SU-DHL-6 (cell line): Measurements from ENCODE around the gene CCNYL1.
"Not testable (repeated sequence)": the region's sequence is repeated elsewhere in the genome, so short reads cannot be mapped to it uniquely, and the experiment has no call there.

Experiments
- H2AFZ ChIP-seq: fragments of 200-600 bp; sonication (generic); 2 replicates; pipeline ENCODE4 v1.6.1; 2014; ENCODE audit warnings: low read depth, mild to moderate bottlenecking, moderate library complexity, mixed read lengths, antibody characterized with exemption, low read length; ENCODE audit not compliant: severe bottlenecking
- H3F3A ChIP-seq: fragments of 200-600 bp; shearing (Covaris generic); 2 replicates; pipeline ENCODE4 v1.6.0; 2016; ENCODE audit warnings: antibody characterized with exemption, mild to moderate bottlenecking; ENCODE audit not compliant: insufficient read depth
- H3K27ac ChIP-seq: fragments of 200-600 bp; sonication (generic); 2 replicates; pipeline ENCODE4 v1.5.1; 2016; ENCODE audit warnings: low read depth, mild to moderate bottlenecking, low read length, moderate library complexity, mixed read lengths
- H3K27me3 ChIP-seq: fragments of 200-600 bp; sonication (generic), shearing (Covaris generic); 2 replicates; pipeline ENCODE4 v1.6.0; 2014; ENCODE audit warnings: mild to moderate bottlenecking, low read length
- H3K36me3 ChIP-seq: fragments of 200-600 bp; sonication (generic); 2 replicates; pipeline ENCODE4 v1.6.1; 2014; ENCODE audit warnings: mild to moderate bottlenecking, low read length, mixed read lengths
- H3K4me2 ChIP-seq: fragments of 300-600, 200-600 bp; shearing (Covaris generic), sonication (generic); 2 replicates; pipeline ENCODE4 v1.6.0; 2014; ENCODE audit warnings: low read length, low read depth, mild to moderate bottlenecking; ENCODE audit not compliant: poor library complexity, severe bottlenecking
- H3K4me3 ChIP-seq: fragments of 200-600 bp; sonication (generic); 2 replicates; pipeline ENCODE4 v1.5.1; 2014; ENCODE audit warnings: antibody characterized with exemption, low read length, mild to moderate bottlenecking, mixed read lengths; ENCODE audit not compliant: insufficient read depth, poor library complexity, severe bottlenecking
- H3K79me2 ChIP-seq: fragments of 200-600 bp; sonication (generic); 2 replicates; pipeline ENCODE4 v1.6.1; 2014; ENCODE audit warnings: mild to moderate bottlenecking, low read length, moderate library complexity; ENCODE audit not compliant: insufficient read depth
- H3K9ac ChIP-seq: fragments of 200-600 bp; sonication (generic); 2 replicates; pipeline ENCODE4 v1.7.0; 2014; ENCODE audit warnings: mild to moderate bottlenecking, low read length
- H3K9me2 ChIP-seq: fragments of 200-600 bp; sonication (generic); replicated peaks from 2 replicates; pipeline ENCODE4 v1.6.1; 2014; ENCODE audit warnings: low read length; ENCODE audit not compliant: insufficient read depth
- H3K9me3 ChIP-seq: fragments of 200-600 bp; sonication (generic); 2 replicates; pipeline ENCODE4 v1.6.1; 2014; ENCODE audit warnings: low read length, mixed read lengths; ENCODE audit not compliant: insufficient read depth
- H4K20me1 ChIP-seq: fragments of 200-600 bp; sonication (generic); 2 replicates; pipeline ENCODE4 v1.6.1; 2014; ENCODE audit warnings: low read depth, mild to moderate bottlenecking, antibody characterized with exemption, low read length, moderate library complexity, mixed read lengths
- CTCF ChIP-seq: fragments of 200-600 bp; sonication (generic); IDR thresholded peaks from one replicate; pipeline ENCODE4 v1.5.1; 2017; ENCODE audit warnings: antibody characterized with exemption, mild to moderate bottlenecking, low read length, moderate library complexity; ENCODE audit not compliant: insufficient read depth, poor library complexity, severe bottlenecking
- EZH2phosphoT487 ChIP-seq: fragments of 200-600 bp; sonication (generic), shearing (Covaris generic); conservative IDR thresholded peaks from 2 replicates; pipeline ENCODE4 v1.6.1; 2018; ENCODE audit warnings: mild to moderate bottlenecking, antibody characterized with exemption, low read length, moderate library complexity, mixed read lengths

CCNYL1 gene

GRCh38 chr2:207733597-207734240 lies 22.3 kb downstream of the CCNYL1 start:
- no peak overlapping the region for H3K27ac ChIP-seq
- no peaks in the 10 kb centered on the region for H3K27me3 ChIP-seq
- H2AFZ ChIP-seq, result no peak overlapping the region
- no peaks in the 10 kb centered on the region for H3K79me2 ChIP-seq
- no peak overlapping the region for H3K4me2 ChIP-seq
- no peak overlapping the region for H3K9ac ChIP-seq
- H3K9me2 ChIP-seq, result no peaks in the 10 kb centered on the region
- H4K20me1 ChIP-seq, result no peaks in the 10 kb centered on the region
- TF ChIP-seq EZH2phosphoT487, result no peak
- no peak for TF ChIP-seq CTCF
- no peaks in the 10 kb centered on the region for H3K9me3 ChIP-seq
- H3K36me3 ChIP-seq, result no peaks in the 10 kb centered on the region
- no peaks in the 10 kb centered on the region for H3F3A ChIP-seq
- H3K4me3 ChIP-seq, result no peak overlapping the region

GRCh38 chr2:207734264-207734635 lies 22.8 kb downstream of the CCNYL1 start:
- no peak overlapping the region for H3K9ac ChIP-seq
- H3K79me2 ChIP-seq, result no peaks in the 10 kb centered on the region
- H3K4me2 ChIP-seq, result no peak overlapping the region

GRCh38 chr2:207734636-207735512 lies 23.4 kb downstream of the CCNYL1 start:
- Histone ChIP-seq H3K4me3 (no peak overlapping the region), H3K27me3 (no peaks in the 10 kb centered on the region), H3K4me2 (no peak overlapping the region), H3K36me3 (no peaks in the 10 kb centered on the region), H4K20me1 (no peaks in the 10 kb centered on the region), H2AFZ (no peak overlapping the region), H3K27ac (no peak overlapping the region), H3K9me2 (no peaks in the 10 kb centered on the region), H3K9me3 (no peaks in the 10 kb centered on the region), H3F3A (no peaks in the 10 kb centered on the region), H3K9ac (no peak overlapping the region), H3K79me2 (no peaks in the 10 kb centered on the region)
- TF ChIP-seq CTCF (no peak), EZH2phosphoT487 (no peak)

More at GRCh38 chr2:207734264-207734635, 22.8 kb downstream of the CCNYL1 start:
- no peak overlapping the region for H3K4me3 ChIP-seq
- no peaks in the 10 kb centered on the region for H3K27me3 ChIP-seq
- no peak overlapping the region for H2AFZ ChIP-seq
- H3K9me3 ChIP-seq, result no peaks in the 10 kb centered on the region
- TF ChIP-seq CTCF (no peak), EZH2phosphoT487 (no peak)
- H3K36me3 ChIP-seq, result no peaks in the 10 kb centered on the region
- no peaks in the 10 kb centered on the region for H3F3A ChIP-seq
- no peak overlapping the region for H3K27ac ChIP-seq
- H3K9me2 ChIP-seq, result no peaks in the 10 kb centered on the region
- no peaks in the 10 kb centered on the region for H4K20me1 ChIP-seq

- H3K9me2 ChIP-seq, H3K79me2 ChIP-seq, H3F3A ChIP-seq, H3K4me3 ChIP-seq, H3K27ac ChIP-seq, H4K20me1 ChIP-seq, H3K9ac ChIP-seq, H3K36me3 ChIP-seq, H3K4me2 ChIP-seq, H3K27me3 ChIP-seq, H2AFZ ChIP-seq, H3K9me3 ChIP-seq: not testable (repeated sequence)
These were observed 24.0 kb downstream of the CCNYL1 start for GRCh38 chr2:207735513-207735859.
